PC-3 (cell line): ENCODE results near the gene CASP6. TPM values are rescaled to one million over a fixed set of nuclear protein-coding genes. Genes with fewer than 3 reads are reported as not detected.

Experiments used
- ATAC-seq: fragments of 200-7000 bp; cut with Tn5 transposase; 2 replicates; pipeline ENCODE4 v1.9.1; 2020; ENCODE audit warnings: mild to moderate bottlenecking, moderate library complexity
- BruUV-seq: library from RNA; stranded (reverse); fragments of 400-500 nt; replicated peaks from 2 replicates; lab custom pipeline; 2021; lab: Mats Ljungman, UMichigan
- CTCF ChIA-PET: fragments of 300-600 bp; sonication (Branson Sonifier 250); formaldehyde crosslinking; loops from one replicate; lab custom pipeline; 2022; ENCODE audit warnings: antibody characterized with exemption; lab: Charles Lee
- POLR2A ChIA-PET: fragments of 300-600 bp; sonication (Branson Sonifier 250); formaldehyde crosslinking; loops from one replicate; lab custom pipeline; 2022; ENCODE audit warnings: antibody characterized with exemption; ENCODE audit not compliant: unreplicated experiment; lab: Charles Lee
- DNase-seq: peaks from one replicate; pipeline ENCODE4 v3.0.0-alpha.2; 2015
- H2AFZ ChIP-seq: fragments of 300-600 bp; sonication (generic); 2 replicates; pipeline ENCODE4 v1.6.0; 2016; ENCODE audit warnings: antibody characterized with exemption, low read length
- H3F3A ChIP-seq: fragments of 300-600 bp; sonication (generic); one replicate; pipeline ENCODE4 v1.6.0; 2017; ENCODE audit warnings: antibody characterized with exemption, low read length, control low read depth, mild to moderate bottlenecking; ENCODE audit not compliant: unreplicated experiment
- H3K27ac ChIP-seq: fragments of 300-600 bp; sonication (generic); 2 replicates; pipeline ENCODE4 v1.5.1; 2016; ENCODE audit warnings: mild to moderate bottlenecking, low read length
- H3K27me3 ChIP-seq: fragments of 300-600 bp; sonication (generic); 2 replicates; pipeline ENCODE4 v1.6.1; 2016; ENCODE audit warnings: low read length, mixed read lengths
- H3K36me3 ChIP-seq: fragments of 300-600 bp; sonication (generic); 2 replicates; pipeline ENCODE4 v1.6.1; 2016; ENCODE audit warnings: low read depth, mixed run types, low read length, mixed read lengths
- H3K4me1 ChIP-seq: fragments of 300-600 bp; sonication (generic); 2 replicates; pipeline ENCODE4 v1.5.1; 2016; ENCODE audit warnings: low read length; ENCODE audit not compliant: insufficient read depth
- H3K4me2 ChIP-seq: fragments of 300-600 bp; sonication (generic); 2 replicates; pipeline ENCODE4 v1.6.0; 2016; ENCODE audit warnings: low read length
- H3K4me3 ChIP-seq: fragments of 300-600 bp; sonication (generic); 2 replicates; pipeline ENCODE4 v1.5.1; 2016; ENCODE audit warnings: mild to moderate bottlenecking, low read length, mixed read lengths
- H3K79me2 ChIP-seq: fragments of 300-600 bp; sonication (generic); 2 replicates; pipeline ENCODE4 v1.6.1; 2017; ENCODE audit warnings: low read length, mixed read lengths
- H3K9ac ChIP-seq: fragments of 300-600 bp; sonication (generic); 2 replicates; pipeline ENCODE4 v1.6.0; 2016; ENCODE audit warnings: mild to moderate bottlenecking, low read length
- H3K9me2 ChIP-seq: fragments of 300-600 bp; sonication (generic); replicated peaks from 2 replicates; pipeline ENCODE4 v1.6.1; 2016; ENCODE audit warnings: mixed run types, low read length, mixed read lengths
- H3K9me3 ChIP-seq: fragments of 300-600 bp; sonication (generic); 2 replicates; pipeline ENCODE4 v1.6.1; 2016; ENCODE audit warnings: low read length, mixed read lengths
- H4K20me1 ChIP-seq: fragments of 300-600 bp; sonication (generic); 2 replicates; pipeline ENCODE4 v1.6.1; 2016; ENCODE audit warnings: low read length, mixed read lengths
- CTCF ChIP-seq: fragments of 300-600 bp; sonication (generic); conservative IDR thresholded peaks from 2 replicates; pipeline ENCODE4 v1.5.1; 2017; ENCODE audit warnings: antibody characterized with exemption, low read depth, mild to moderate bottlenecking, low read length
- EZH2 ChIP-seq: fragments of 300-600 bp; sonication (generic); IDR thresholded peaks from one replicate; pipeline ENCODE4 v1.6.1; 2017; ENCODE audit warnings: antibody characterized with exemption, mild to moderate bottlenecking, low read length; ENCODE audit not compliant: unreplicated experiment
- EZH2phosphoT487 ChIP-seq: fragments of 300-600 bp; sonication (generic); IDR thresholded peaks from 2 replicates; pipeline ENCODE4 v1.6.1; 2018; ENCODE audit warnings: mild to moderate bottlenecking, antibody characterized with exemption, low read length, borderline replicate concordance
- intact Hi-C: fragments of 100-400 bp; cut with micrococcal nuclease; formaldehyde crosslinking; loops from 2 replicates; pipeline ENCODE4 v1.9.0; 2023
- total RNA-seq: library from RNA; depleted of rRNA; stranded (reverse); fragments of >200 nt; gene quantifications from 2 replicates; pipeline ENCODE4 v1.2.3, GENCODE V29; 2014

Gene CASP6
- total RNA-seq, 1 experiment from 2014 or later = 33.7 TPM

GRCh38 chr4:109699553-109700225 is 3.6 kb downstream of the CASP6 start:
- no peaks in the 10 kb centered on the region for H3K27me3 ChIP-seq
- ATAC-seq (no peak), DNase-seq (no peak)
- no peak overlapping the region for H3K4me3 ChIP-seq
- H3K4me1 ChIP-seq = peaks cover 9% of the 10 kb centered on the region
- no peak overlapping the region for H3K27ac ChIP-seq
- no peaks in the 10 kb centered on the region for H3K9me3 ChIP-seq
- H2AFZ ChIP-seq = no peak overlapping the region
- TF ChIP-seq CTCF = no peak
- TF ChIP-seq EZH2phosphoT487 = no peak
- no peak for TF ChIP-seq EZH2
- ChIA-PET CTCF (interaction anchor here (0.6 to 1.2 kb wide), 2 partner anchors 105 to 272 kb away, joined by 4 to 13 read pairs; no protein-coding TSS in a partner anchor), POLR2A (interaction anchor here (0.6 kb wide), 1 partner anchor 79 kb away, joined by 5 read pairs; no protein-coding TSS in a partner anchor)
- peaks cover 37% of the 10 kb centered on the region for H3K79me2 ChIP-seq
- no peaks in the 10 kb centered on the region for H3K9me2 ChIP-seq
- no peaks in the 10 kb centered on the region for H4K20me1 ChIP-seq
- H3K9ac ChIP-seq = no peak overlapping the region
- H3F3A ChIP-seq = no peaks in the 10 kb centered on the region
- intact Hi-C loops = loop anchor here (5.0 kb wide), 1 partner anchor 123 kb away; no protein-coding TSS in a partner anchor
- H3K36me3 ChIP-seq = no peaks in the 10 kb centered on the region
- no peak overlapping the region for H3K4me2 ChIP-seq
- BruUV-seq = no TSS peak

- intact Hi-C loops = no loop called here
- Histone ChIP-seq H2AFZ (no peak overlapping the region), H3F3A (no peaks in the 10 kb centered on the region), H3K36me3 (peaks cover 8% of the 10 kb centered on the region; the same call in 1 of the 2 replicates), H3K9ac (no peak overlapping the region), H3K4me3 (no peak overlapping the region), H3K9me2 (no peaks in the 10 kb centered on the region), H3K9me3 (no peaks in the 10 kb centered on the region), H3K27me3 (no peaks in the 10 kb centered on the region), H4K20me1 (no peaks in the 10 kb centered on the region), H3K27ac (no peak overlapping the region), H3K4me1 (peaks cover 5% of the 10 kb centered on the region), H3K4me2 (no peak overlapping the region), H3K79me2 (peaks cover 37% of the 10 kb centered on the region)
- ATAC-seq (no peak), DNase-seq (no peak)
- TF ChIP-seq CTCF = no peak
- TF ChIP-seq EZH2 = no peak
- TF ChIP-seq EZH2phosphoT487 = no peak
- POLR2A ChIA-PET = no interaction called here
- CTCF ChIA-PET = no interaction called here
- no TSS peak for BruUV-seq
Observed at GRCh38 chr4:109698656-109699055, 4.6 kb downstream of the CASP6 start.

DNA sequence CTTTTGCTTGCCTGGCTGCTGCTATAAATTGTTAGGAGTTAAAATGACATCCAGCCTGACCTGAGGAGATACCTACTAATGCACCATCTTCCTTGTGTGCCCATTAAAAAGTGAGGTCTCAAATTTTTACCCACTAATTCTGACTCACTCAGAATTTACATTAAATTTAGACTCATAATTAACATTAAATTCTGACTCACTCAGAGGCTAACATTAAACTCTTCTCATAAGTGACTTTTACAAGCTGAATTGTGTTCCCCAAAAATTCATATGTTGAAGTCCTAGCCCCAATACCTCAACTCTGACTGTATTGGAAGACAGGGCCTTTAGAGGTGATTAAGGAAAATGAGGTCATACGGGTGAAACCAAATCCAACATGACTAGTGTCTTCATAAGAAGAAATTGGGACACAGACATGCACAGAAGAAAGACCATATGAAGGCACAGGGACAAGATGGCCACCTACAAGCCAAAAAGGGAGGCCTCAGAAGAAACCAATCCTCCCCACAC is 11.8 kb downstream of the CASP6 start:
- no TSS peak for BruUV-seq
- Histone ChIP-seq H3K27me3 (no peaks in the 10 kb centered on the region), H3K36me3 (peaks cover 16% of the 10 kb centered on the region), H3K79me2 (no peaks in the 10 kb centered on the region), H3F3A (no peaks in the 10 kb centered on the region), H3K9me2 (no peaks in the 10 kb centered on the region), H2AFZ (no peak overlapping the region), H3K4me2 (no peak overlapping the region), H3K4me3 (no peak overlapping the region), H4K20me1 (no peaks in the 10 kb centered on the region), H3K4me1 (no peaks in the 10 kb centered on the region), H3K9ac (no peak overlapping the region), H3K9me3 (no peaks in the 10 kb centered on the region), H3K27ac (no peak overlapping the region)
- intact Hi-C loops = no loop called here
- ATAC-seq = no peak
- POLR2A ChIA-PET = interaction anchor here (0.5 kb wide), 1 partner anchor 9 kb away, joined by 4 read pairs; no protein-coding TSS in a partner anchor
- CTCF ChIA-PET = no interaction called here
- DNase-seq = no peak
- TF ChIP-seq EZH2 (no peak), CTCF (no peak), EZH2phosphoT487 (no peak)
